Lower lobe of right lung (tissue), 2 donors: ENCODE results near the gene MAB21L4. TPM values are rescaled to one million over a fixed set of nuclear protein-coding genes. Genes with fewer than 3 reads are reported as not detected.

Source experiments
- ATAC-seq, 2 donors: fragments of 200-7000 bp; cut with Tn5 transposase; one replicate each; pipeline ENCODE4 v1.9.1; 2020 to 2022; ENCODE audit warnings: mild to moderate bottlenecking in 2 of 2, moderate library complexity in 2 of 2
- DNase-seq: peaks from one replicate; pipeline ENCODE4 v3.0.0-alpha.2; 2020
- H3K27ac ChIP-seq: fragments of 200-600 bp; one replicate; pipeline ENCODE4 v1.8.0; 2022
- H3K27me3 ChIP-seq: fragments of 200-600 bp; one replicate; pipeline ENCODE4 v1.8.0; 2022; ENCODE audit warnings: low read depth
- H3K36me3 ChIP-seq: fragments of 200-600 bp; one replicate; pipeline ENCODE4 v1.8.0; 2022; ENCODE audit warnings: mild to moderate bottlenecking
- H3K4me1 ChIP-seq: fragments of 200-600 bp; one replicate; pipeline ENCODE4 v1.8.0; 2022
- H3K4me3 ChIP-seq: fragments of 200-600 bp; one replicate; pipeline ENCODE4 v1.8.0; 2022; ENCODE audit warnings: mild to moderate bottlenecking
- H3K9me3 ChIP-seq: fragments of 200-600 bp; one replicate; pipeline ENCODE4 v1.8.0; 2022
- intact Hi-C: fragments of 100-400 bp; cut with DNase I; formaldehyde crosslinking; loops from one replicate; pipeline ENCODE4 v1.11.0; 2022
- long read RNA-seq: library from polyadenylated mRNA; unstranded; transcript quantifications from one replicate; pipeline ENCODE4 v2.0.0, GENCODE V29; 2021
- total RNA-seq: library from RNA; stranded (reverse); fragmentation: NEBNext Ultra II Directional; extraction: Animal tissue kit (Norgen Biotek cat#: 25700); gene quantifications from one replicate; pipeline ENCODE4 v1.2.1, GENCODE V29; 2021
- TF ChIP-seq, protein P1 (sequence below): fragments of 200-600 bp; IDR thresholded peaks from one replicate; pipeline ENCODE4 v1.8.0; 2022; ENCODE audit warnings: antibody characterized with exemption, mild to moderate bottlenecking
- donor health status: DM: no; HTN: yes; CAD: no; lungs with severe emphysema.

The MAB21L4 gene
- total RNA-seq: 17.0 TPM
- long read RNA-seq, transcript MAB21L4-202 (5 exons, 1,911 nt): major isoform, 6 of 18 reads
- long read RNA-seq, partial matches to known transcripts: 3 of 18 reads
- long read RNA-seq, other reads (novel, unspliced or antisense): 9 of 18 reads

DNA sequence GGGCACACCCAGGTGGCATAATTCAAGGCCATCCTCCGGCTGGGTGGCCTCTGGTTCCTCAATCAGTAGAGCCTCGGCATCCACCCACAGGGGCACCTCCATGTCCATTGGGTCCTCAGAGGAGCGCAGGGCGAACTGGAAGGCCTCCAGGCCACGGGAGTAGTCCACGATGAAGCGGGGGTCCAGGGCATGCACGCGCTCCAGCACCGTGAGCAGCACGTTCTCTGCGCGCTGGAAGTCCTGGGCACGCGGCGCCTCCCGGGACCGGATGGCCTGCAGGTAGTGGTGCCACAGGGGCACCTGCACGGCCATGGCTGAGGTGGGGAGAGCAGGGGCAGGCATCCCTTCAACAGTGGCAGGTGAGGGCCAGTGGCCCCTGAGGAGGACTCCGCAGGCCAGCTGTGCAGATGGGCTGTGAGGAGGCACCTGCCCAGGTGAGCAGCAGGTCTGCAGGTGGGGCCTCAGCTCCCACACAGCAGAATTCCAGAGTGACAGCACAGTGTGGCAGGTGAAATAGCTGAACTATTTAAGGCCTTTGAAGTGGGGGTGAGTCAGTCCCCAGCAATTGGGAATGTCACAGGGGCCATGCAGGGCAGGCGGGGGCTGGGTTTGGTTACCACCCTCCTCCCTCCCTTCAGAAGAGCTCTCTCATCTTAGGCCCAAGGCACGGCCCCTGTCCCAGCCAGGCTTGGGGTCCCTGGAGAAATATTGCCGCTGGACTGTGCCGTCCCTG is at the start of gene MAB21L4:
MAB21L4 (minus strand) TSS at position 501 of the 733 bp plus-strand sequence; CDS start at position 342, 159 bp downstream.
- H3K4me1 ChIP-seq: peaks cover 24% of the 10 kb centered on the region
- peak; percentile 67 to 86 for ATAC-seq
- no peaks in the 10 kb centered on the region for H3K36me3 ChIP-seq
- TF ChIP-seq, protein P1, sequence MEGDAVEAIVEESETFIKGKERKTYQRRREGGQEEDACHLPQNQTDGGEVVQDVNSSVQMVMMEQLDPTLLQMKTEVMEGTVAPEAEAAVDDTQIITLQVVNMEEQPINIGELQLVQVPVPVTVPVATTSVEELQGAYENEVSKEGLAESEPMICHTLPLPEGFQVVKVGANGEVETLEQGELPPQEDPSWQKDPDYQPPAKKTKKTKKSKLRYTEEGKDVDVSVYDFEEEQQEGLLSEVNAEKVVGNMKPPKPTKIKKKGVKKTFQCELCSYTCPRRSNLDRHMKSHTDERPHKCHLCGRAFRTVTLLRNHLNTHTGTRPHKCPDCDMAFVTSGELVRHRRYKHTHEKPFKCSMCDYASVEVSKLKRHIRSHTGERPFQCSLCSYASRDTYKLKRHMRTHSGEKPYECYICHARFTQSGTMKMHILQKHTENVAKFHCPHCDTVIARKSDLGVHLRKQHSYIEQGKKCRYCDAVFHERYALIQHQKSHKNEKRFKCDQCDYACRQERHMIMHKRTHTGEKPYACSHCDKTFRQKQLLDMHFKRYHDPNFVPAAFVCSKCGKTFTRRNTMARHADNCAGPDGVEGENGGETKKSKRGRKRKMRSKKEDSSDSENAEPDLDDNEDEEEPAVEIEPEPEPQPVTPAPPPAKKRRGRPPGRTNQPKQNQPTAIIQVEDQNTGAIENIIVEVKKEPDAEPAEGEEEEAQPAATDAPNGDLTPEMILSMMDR: no peak
- no peaks in the 10 kb centered on the region for H3K27me3 ChIP-seq
- peak within 1 kb of the TSS; percentile 58 for H3K27ac ChIP-seq
- intact Hi-C loops: no loop called here
- peak within 1 kb of the TSS; percentile 39 for H3K4me3 ChIP-seq
- H3K9me3 ChIP-seq: no peaks in the 10 kb centered on the region
- no peak for DNase-seq

DNA sequence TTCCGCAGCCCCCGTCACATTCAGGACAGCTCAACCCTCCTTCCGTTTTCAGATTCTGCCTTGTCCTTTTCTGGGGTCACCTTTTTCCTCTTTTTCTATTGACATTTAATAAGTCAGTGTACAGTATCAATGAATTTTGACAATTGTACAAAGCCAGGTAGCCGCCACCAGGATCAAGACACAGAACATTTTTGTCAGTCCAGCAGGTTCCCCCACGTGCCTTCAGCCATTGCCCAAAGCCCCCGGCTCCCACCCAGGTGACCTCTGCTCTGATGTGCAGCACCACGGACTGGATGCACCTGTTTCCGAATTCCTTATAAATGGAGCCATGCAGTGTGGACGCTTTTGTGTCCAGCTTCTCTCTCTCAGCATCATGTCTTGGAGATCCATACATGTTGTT is 40.1 kb upstream of the MAB21L4 start:
- no peak overlapping the region for H3K27ac ChIP-seq
- no peaks in the 10 kb centered on the region for H3K4me1 ChIP-seq
- TF ChIP-seq, protein P1: no peak
- H3K27me3 ChIP-seq: no peaks in the 10 kb centered on the region
- DNase-seq (no peak), ATAC-seq (no peak)
- peaks cover 12% of the 10 kb centered on the region for H3K9me3 ChIP-seq
- no peak overlapping the region for H3K4me3 ChIP-seq
- intact Hi-C loops: no loop called here
- no peaks in the 10 kb centered on the region for H3K36me3 ChIP-seq

DNA sequence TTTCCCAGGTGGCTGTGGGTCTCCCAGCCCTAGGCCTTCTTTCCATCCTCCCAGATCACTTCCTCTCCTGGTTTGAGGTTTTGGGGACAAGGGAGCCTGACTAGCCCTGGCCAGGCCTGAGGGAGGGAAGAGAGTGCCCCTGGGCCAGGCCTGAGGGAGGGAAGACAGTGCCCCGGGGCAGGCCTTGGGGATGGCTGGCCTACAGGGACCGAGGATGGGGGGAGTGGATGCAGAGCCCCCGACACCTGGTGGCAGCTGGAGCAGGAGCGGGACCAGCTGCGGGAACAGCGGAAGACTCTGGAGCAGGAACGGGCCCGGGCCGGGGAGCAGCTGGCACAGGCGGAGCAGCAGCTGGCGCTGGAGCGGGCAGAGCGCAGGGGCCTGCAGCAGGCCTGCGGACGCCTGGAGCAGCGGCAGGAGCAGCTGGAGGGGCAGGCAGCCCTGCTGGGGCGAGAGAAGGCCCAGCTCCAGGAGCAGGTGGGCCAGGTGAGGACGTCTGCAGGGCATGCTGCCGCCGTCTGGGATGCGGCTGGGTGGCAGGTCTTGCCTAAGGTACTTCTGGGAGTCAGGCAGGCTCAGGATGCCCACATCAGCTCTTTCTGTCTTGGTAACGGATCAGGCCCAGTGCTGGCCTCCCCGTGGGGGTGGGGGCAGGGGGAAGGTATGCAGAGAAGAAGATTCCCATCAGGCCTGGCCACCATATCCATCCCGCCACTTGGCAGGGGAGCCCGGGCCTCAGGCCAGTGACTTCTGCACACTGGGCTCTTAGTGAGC is 39.3 kb upstream of the MAB21L4 start:
- intact Hi-C loops: no loop called here
- DNase-seq: peak; percentile 47

DNA sequence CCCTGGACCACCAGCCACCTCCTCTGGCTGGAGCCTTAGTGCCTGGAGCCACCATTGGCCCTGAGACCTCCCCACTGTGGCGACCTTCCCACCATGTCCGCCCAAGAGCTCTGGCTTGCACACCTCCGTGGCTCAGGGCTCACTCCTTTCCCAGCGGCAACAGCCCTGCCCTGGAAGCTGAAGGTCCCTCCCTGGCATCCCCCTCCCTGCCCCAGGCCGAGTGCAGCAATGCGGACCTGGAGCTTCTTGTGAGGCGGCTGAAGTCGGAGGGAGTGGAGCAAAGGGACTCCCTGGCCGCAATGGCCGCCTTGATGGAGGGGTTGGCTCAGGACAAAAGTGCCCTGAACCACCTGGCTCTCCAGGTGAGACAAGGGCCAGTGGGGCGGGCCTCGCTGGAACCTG is 38.7 kb upstream of the MAB21L4 start:
- H3K27me3 ChIP-seq: no peaks in the 10 kb centered on the region
- intact Hi-C loops: no loop called here
- H3K4me3 ChIP-seq: no peak overlapping the region
- no peak for ATAC-seq
- no peak overlapping the region for H3K27ac ChIP-seq
- TF ChIP-seq, protein P1: no peak
- no peaks in the 10 kb centered on the region for H3K4me1 ChIP-seq
- DNase-seq: peak; percentile 36
- H3K36me3 ChIP-seq: no peaks in the 10 kb centered on the region
- peaks cover 12% of the 10 kb centered on the region for H3K9me3 ChIP-seq

More for the DNA sequence above, 39.3 kb upstream of the MAB21L4 start:
- Histone ChIP-seq H3K9me3 (peaks cover 12% of the 10 kb centered on the region), H3K4me1 (no peaks in the 10 kb centered on the region), H3K27ac (no peak overlapping the region), H3K36me3 (no peaks in the 10 kb centered on the region), H3K4me3 (no peak overlapping the region), H3K27me3 (no peaks in the 10 kb centered on the region)
- TF ChIP-seq, protein P1: no peak
- ATAC-seq: no peak

DNA sequence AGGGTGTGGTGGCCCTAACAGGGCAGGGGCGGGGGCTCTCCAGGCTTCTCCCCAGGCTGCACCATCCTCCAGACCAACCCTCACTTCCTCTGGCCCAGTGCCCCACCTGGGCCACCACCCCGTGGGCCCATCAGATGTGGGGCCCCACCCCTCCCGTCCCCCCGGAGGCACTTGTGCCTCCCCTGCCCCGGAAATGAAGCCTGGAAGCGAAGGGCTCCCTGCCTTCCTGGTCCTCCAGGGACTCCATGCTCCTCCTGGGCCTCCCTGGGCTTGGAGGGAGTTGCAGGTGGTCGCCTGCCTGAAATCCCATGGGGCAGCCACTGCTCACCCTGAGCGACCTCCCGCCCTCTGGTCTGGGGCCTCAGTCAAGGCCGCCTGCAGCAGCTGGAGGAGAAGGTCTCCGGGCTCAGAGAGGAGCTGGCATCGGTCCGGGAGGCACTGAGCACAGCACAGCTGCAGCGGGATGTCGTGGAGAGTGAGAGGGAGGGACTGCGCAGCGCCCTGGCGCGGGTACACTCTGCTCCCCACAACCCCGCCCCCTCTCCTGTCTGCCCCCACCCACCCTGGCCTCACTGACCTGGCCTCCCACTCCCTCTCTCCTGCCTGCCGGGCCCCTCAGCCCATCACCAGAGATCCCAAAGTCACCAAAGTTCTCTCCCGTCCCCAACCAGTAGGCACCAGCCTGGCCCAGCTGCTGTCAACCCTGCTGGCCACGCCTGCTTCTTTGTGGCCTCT is 38.2 kb upstream of the MAB21L4 start:
- H3K4me1 ChIP-seq: no peaks in the 10 kb centered on the region
- ATAC-seq: no peak
- no peaks in the 10 kb centered on the region for H3K36me3 ChIP-seq
- H3K9me3 ChIP-seq: peaks cover 12% of the 10 kb centered on the region
- no peaks in the 10 kb centered on the region for H3K27me3 ChIP-seq
- H3K4me3 ChIP-seq: no peak overlapping the region
- intact Hi-C loops: no loop called here
- DNase-seq: peak; percentile 39
- no peak overlapping the region for H3K27ac ChIP-seq
- TF ChIP-seq, protein P1: no peak
